Measurements from ENCODE around the gene REC114. TPM values are rescaled to one million over a fixed set of nuclear protein-coding genes. Genes with fewer than 3 reads are reported as not detected.
"Not testable (repeated sequence)": the region's sequence is repeated elsewhere in the genome, so short reads cannot be mapped to it uniquely, and the experiment has no call there.

The REC114 gene
- total RNA-seq, 1 donor from 2014 or later: not detected

DNA sequence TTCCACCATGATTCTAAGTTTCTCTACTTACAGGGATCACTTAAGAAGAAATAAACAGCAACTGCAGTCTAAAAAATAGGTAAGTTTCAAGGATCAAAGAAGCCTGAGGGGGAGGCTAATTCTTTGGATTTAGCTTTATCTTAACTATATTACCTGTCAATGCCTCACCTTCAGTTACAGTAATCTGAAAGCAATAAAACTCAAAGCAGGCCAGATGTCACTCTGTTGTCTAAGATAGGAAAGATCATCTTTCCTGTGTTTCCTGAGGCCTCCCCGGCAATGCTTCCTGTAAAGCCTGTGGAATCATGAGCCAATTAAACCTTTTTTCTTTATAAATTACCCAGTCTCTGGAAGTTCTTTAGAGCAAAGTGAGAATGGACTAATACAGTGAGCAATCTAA, 130.1 kb downstream of the REC114 start:
- DNase-seq (ENCODE audit: low spot score) (no peak), ATAC-seq (no peak)

DNA sequence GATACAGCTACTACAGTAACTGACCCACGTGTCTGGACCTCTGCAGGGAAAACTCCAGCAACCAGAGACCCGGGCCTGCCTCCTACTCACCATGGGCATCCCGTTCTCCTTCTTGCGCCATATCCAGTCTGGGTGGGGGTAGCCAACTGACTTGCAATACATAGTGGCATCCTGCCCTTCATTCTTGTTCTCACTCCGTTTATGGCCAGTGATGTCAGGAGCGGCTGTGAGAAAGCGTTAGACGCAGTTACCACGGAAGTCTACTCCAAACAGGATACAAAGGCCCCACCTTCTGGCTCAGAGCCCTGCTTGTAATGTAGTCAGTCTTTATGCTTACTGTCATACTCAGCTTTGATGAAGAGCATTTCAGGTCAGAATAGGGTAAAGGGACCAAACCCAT, 130.6 kb downstream of the REC114 start:
- ATAC-seq: peak; percentile 36
- DNase-seq (ENCODE audit: low spot score): no peak

DNA sequence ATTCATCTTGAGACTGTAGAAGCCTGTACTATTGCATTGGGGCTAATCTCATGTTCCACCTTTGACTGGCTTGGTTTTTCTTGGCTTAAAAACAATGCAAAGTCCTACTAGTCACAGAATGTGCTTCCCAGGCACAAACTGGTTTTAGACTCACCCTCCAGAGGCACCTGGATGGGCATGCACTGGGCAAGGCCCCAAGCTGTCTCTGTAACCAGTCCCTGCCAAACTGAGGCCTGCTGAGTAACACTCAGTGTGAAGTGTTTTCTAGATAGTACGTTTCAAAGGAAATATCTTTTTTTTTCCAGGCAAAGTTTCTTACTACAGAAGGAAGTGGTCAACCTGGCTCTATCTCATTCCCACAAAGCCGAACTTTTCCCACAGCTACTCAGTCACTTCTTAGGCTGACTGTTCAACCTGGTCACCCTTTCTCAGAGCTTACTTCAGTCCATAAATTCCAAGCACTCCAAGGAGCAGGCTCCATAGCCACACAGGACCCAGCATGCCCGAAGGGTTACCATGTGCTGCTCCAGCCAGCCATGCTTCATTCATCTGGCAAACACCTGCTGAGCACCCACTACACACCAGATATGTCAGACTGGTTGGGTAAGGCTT, 132.8 kb downstream of the REC114 start:
- ATAC-seq: no peak
- DNase-seq (ENCODE audit: low spot score): no peak

DNA sequence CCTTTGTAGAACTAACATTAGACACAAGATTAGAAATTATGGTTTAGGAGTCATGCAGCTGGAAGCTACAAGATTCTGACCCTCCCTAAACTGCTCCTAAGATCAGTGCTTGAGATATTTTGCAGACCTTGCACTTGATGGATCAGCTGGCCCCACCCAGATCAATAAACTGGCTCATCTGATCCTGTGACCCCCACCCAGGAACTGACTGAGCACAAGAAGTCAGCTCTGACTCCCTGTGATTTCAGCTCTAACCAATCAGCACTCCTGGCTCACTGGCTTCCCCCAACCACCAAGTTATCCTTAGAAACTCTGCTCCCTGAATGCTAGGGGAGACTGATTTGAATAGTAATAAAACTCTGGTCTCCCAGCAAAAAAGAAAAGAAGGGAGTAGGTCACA, 134.6 kb downstream of the REC114 start:
- DNase-seq (ENCODE audit: low spot score); ATAC-seq: not testable (repeated sequence)

DNA sequence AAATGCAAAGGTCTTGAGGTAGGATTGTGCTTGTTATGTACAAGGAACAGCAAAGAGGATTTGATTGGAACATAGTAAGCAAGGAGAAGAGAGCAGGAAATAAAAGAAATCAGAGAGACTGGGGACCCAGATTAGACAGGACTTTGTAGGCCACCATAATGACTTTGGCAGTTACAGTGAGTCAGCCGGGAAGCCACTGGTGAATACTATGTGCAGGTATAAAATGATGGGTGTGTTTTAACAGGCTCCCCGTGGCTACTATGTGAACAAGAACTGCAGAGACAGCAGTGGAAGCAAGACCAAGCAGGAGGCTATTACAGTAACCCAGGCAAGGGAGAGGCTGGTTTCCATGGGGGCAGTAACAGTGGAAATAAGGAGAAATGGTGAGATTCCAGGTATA, 135.1 kb downstream of the REC114 start:
- DNase-seq (ENCODE audit: low spot score): no peak
- no peak for ATAC-seq

DNA sequence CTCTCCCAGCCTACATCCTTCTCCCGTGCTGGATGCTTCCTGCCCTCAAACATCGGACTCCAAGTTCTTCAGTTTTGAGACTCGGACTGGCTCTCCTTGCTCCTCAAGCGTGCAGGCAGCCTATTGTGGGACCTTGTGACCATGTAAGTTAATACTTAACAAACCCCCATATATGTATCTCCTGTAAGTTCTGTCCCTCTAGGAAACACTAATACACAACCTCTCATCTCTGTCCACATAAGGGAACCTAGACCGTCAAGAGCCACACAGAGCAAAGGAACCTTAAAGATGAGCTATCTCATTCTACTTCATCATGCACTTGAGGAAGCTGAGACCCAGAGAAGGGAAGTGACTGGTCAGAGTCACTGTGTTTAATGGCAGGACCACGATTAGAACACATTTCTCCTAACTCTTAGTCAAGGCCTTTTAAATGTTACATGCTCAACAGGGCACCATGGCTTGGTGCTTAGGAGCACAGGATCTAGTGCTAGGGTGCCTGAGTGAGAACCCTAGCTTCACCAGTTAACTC, 140.0 kb downstream of the REC114 start:
- ATAC-seq: no peak
- DNase-seq (ENCODE audit: low spot score): no peak

DNA sequence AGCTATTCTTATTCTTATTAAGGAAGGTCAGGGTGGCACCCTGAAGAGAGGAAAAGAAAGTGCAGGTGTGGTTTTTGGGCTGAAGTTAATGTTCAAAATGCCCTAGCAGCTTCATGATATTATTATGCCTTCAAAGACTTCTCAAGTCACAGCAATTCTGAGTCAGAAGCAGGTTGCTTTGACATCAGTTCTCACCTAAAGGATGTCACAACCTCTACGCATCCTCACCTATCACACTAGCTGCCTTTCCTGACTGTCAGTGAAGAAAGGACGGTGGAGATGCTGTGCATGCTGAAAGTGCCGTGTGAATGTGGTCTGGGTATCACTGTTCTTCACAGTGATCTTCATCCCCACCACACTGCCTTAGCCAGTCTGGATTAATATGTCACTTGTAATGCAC, 140.6 kb downstream of the REC114 start:
- DNase-seq (ENCODE audit: low spot score): no peak
- no peak for ATAC-seq

DNA sequence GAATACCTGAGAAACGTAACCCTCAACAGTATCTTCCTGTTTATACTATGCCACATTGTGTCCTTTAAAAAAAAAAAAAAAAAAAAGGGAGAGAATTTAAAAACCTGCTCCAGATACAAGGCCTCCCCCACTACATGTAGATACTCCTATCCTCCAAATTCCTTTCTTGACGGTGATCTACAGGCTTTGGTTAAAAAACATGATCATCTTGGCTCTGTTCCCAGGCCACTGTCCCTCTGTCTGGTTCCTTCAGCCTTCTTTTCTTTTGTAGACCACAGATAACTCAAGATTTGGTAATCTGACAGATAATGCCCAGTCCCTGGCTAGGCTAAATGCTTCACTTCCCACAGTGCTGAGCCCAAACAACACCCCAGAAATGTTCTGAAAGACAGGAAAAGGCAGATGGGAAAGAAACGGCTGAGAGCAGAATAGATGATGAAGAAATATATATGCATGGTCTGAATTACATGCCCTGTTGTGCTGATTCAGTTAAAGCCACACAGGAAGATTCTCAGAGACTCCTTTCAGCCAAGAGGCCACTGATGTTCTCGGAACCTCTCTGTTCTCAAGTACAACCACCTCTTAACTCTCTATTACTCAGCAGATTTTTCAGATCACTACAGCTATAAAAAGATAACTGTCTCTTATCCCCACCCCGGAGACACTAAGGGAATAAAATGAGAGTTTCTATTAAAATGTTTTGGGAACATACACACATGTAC, 141.9 kb downstream of the REC114 start:
- no peak for DNase-seq (ENCODE audit: low spot score)
- no peak for ATAC-seq

DNA sequence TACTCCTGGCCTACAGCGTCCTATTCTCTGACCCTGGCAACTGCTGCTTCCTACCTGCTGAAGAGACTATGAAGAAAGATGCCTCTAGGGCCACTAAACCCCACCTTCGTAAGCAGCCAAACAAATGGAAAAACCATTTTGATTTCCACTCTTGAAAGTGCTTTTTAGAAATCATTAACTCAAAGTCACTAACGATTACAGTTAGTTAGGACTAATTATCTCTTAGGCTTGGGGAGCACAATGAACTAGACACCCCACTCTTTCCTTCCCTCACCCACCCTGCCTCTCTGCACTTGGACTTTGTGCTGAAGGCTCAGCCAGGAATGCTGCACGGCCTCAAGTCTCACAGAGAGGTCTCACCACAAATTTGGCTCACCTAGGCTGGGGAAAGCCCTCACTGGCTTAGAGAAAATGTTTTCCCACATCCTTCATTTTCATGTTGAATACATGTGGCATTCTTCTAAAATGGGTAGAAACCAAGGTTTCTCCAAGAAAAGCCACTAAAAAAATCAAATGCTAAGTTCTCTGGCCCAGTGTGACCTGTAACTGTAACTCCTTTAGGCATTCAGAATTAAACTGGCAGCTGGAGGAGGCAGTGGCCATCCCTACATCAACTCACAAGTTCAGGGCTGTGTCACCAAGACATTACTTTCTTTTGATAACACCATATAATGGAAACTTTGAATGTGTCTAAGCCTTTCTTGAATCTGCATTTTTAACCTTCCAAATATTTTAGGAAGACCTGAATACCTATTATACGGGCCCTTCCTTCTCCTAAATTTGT, 143.1 kb downstream of the REC114 start:
- DNase-seq (ENCODE audit: low spot score) (no peak), ATAC-seq (no peak)

DNA sequence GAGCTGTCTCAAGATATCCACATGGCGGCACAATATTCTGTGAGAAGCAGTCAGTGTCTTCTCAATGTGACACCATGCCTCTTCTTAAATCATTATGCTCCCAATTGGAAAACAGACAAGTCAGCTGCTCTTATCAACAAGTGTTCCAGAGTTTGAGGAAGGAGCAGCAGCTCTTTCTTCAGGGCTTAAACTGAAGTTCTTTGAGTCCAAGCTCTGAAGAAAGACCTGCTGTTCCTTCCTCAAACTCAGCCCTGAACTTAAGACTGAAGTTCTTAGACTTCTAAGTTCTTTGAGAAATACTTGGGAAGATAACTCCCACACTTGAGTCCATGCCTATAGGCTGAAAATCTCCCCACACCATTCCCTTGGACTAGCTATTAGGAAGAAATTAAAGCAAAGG, 146.8 kb downstream of the REC114 start:
- ATAC-seq (no peak), DNase-seq (ENCODE audit: low spot score) (no peak)

DNA sequence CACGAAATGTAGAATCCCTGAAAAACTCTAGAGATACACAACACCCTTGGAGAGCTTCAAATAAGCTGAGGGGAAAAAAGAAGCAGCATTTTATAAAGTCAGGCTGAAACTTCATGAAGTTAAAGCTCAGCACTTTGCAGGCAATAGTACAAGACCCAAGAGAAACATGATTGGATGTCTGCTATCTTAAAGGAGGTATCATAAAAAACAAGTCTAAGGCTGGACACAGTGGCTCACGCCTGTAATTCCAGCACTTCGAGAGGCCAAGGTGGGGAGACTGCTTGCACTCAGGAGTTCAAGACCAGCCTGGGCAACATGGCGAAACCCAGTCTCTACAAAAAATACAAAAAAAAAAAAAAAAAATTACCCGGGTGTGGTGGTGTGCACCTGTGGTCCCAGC, 147.3 kb downstream of the REC114 start:
- DNase-seq (ENCODE audit: low spot score) (no peak), ATAC-seq (no peak)

DNA sequence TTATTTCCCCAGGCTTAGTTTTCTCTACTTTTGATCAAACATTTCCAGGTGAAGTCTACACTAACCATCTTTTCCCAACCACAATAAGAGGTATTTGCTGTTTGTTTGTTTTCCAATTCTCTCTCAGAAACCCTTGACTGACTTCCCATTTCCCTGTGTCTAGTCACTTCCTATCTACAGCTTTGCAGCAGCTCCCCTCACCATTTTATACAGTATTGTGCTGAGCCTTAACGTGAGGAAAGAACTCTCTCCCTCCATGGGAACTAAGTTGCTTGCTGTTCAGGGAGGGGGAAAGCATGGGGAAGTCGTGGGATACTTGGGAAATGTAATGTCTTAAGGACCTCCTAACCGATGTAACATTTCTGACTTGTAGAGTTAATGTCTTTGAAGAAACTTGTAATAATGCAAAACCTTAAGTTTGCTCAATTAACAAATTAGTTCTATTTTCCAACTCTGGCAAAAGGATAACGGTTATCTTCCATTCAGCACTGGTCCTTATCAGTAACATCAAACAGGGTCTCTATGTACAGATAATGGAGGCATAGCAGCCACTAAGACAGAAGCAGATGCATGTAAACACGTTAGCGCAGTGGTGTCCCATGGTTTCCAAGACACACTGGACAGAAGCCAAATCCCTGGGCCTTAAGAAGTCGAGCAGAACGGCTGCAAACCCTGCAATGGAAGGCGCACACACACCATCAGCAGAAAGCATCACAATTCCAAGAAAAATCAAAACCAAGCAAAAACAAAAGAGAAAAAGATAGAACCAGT, 150.5 kb downstream of the REC114 start:
- no peak for DNase-seq (ENCODE audit: low spot score)
- ATAC-seq: no peak

DNA sequence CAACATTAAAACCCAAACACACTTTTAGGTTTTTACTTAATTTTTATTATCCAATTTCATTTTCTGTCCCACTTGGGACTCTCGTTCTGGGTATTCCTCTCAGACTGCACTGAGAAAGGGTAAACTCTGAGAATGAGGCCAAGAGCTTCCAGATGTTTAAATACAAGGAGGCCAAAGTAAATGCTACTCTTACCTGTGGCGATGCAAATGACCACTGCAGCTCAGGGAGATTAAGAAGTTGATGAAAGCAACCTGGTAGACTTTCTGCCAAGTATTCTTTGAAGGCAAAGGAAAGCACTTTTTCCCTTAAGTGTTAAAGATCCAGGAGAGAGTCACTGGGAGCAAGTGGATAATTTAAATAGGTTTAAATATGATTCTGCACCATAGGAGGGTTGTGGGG, 151.1 kb downstream of the REC114 start:
- DNase-seq (ENCODE audit: low spot score) (no peak), ATAC-seq (no peak)

DNA sequence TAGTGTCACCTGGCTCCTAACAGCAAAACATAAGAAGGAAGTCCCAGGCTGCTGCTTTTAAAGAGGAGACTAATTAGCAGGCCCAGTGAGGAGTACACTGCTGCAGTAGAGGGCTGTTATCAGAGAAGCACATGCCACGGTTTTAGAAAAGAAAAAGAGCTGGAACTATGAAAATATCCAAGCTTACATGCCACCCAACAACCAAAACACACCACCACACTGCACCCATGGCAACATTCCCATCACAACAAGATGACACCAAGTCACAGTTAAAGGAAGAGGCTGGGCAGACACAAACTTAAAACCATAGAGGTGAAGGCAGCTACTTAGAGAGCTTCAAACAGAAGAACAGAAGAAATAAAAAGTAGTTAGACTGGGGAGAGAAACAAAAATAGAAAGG, 153.2 kb downstream of the REC114 start:
- ATAC-seq: no peak
- no peak for DNase-seq (ENCODE audit: low spot score)

DNA sequence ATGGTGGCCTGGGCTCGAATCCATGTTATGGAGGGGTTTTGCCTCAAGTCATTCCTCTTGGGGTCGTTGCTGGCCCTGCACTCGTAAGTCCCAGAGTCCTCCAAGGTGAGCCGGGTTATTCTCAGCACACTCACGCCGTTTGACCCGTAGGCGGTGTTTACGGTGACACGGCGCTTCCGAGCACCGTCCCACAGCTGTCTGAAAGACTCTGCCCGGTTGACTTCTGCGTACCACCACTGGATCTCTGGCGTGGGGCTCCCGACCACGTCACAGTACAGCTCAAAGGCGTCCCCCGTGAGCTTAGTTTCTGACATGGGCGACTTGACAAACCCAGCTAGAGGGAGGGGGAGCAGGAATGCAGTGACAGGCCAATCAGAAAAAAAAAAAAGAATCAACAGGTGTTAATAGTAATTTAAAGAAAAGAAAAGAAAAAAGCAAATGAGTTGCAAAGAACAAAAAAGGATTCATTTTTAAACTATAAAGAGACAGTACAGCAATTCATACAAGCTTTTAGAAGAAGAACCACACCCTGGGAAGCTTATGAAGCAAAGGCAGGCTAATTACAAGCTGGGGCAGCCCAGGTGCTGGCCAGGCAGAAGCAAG, 154.2 kb downstream of the REC114 start:
- DNase-seq (ENCODE audit: low spot score): no peak
- no peak for ATAC-seq

DNA sequence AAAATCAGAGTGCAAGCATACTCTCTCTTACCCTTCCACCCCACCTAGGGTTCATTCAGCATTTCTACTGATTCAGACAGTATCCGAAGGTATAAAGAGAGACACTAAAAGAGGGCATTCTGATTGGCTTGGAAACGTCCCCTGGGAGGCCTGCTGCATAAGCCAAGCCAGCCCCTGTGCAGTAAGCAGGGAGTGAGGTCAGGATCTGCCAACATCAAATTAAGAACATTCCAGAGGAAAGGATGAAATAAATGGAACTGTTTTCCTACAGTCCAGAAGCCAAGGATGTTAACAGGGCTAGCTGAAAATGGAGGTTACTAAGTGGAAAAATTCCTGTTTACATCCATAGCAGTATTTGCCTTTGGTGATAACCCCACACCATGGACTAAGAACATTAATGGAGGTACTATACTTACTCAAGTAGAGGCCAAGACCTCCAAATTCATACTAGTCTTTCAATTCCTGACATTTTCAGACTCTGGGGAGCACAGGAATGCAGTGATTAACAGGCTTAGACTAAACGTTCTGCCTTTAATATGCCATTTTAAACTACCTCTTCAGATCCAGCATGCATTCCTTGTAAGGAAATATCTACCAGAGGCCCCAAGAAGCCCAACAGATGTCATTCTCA, 155.7 kb downstream of the REC114 start:
- ATAC-seq: no peak
- DNase-seq (ENCODE audit: low spot score): no peak

DNA sequence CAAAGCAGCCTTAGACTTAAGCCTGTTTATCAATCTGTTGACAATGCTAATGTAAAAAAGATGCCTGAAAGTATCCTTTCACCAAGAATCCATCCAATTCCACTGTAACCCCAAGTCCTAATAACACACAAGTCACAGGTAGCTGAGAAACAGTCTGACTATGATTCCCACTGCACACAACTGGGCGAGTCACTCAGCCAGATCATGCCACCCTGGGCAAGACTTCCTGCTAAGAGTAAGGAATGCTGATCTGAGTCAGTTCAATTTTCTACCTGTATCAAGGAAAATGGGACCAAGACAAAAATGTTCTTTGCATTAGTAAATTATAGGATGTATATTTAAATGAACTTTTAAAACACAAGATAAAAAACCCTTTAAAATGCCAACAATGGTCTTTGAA, 157.0 kb downstream of the REC114 start:
- DNase-seq (ENCODE audit: low spot score) (no peak), ATAC-seq (no peak)

DNA sequence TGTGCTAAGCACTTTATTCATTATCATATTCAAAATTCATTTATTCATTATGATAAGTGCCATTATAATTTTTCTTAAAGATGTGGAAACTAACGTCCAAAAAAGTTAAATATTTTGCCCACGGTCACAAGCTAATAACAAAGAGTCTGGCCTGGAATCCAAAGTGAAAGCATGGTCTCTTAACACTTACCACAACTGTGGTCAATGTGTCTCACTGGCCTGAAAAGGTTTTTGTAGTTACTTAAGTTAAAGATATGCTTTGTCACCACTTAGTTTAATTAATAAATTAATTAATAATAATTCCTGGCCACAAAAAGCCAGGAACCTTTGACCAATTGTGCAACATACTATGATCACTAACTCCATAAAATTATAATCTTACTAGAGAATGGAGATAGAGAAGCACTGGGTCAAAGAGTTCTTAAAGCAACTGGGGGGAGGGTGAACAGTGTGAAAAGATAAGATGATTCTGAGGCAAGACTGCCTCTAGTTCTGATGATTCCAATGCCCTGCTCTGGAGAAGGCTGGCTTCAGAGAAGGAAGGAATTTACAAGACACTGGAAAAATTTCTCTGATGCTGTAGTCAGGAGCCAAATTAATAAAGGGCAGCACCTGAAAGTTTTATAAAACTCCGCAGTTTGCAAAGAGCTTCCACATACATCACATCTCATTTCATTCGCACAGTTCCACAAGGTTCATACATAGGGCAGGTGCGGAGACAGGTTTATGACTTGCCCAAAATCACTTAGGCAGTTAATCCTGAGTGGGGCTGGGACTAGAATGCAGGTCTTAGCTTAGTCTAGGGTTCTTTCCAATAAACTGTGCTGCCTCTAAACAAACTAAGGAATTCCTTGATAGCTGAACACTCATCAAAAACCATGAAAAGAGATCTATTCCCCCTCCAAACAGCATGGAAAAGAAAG, 157.7 kb downstream of the REC114 start:
- no peak for ATAC-seq
- DNase-seq (ENCODE audit: low spot score): no peak
